Right ventricle myocardium inferior (tissue), 1 donor: ENCODE results near the gene NPAT. TPM values are rescaled to one million over a fixed set of nuclear protein-coding genes. Genes with fewer than 3 reads are reported as not detected.
"Not testable (repeated sequence)": the region's sequence is repeated elsewhere in the genome, so short reads cannot be mapped to it uniquely, and the experiment has no call there.

Experiments
- ATAC-seq: fragments of 200-7000 bp; cut with Tn5 transposase; one replicate; pipeline ENCODE4 v1.9.1; 2020; ENCODE audit warnings: mild to moderate bottlenecking, moderate library complexity
- DNase-seq: peaks from one replicate; pipeline ENCODE4 v3.0.0; 2021; ENCODE audit errors: missing footprints
- intact Hi-C: fragments of 100-400 bp; cut with DNase I; formaldehyde crosslinking; loops from one replicate; pipeline ENCODE4 v1.11.0; 2022
- total RNA-seq: library from RNA; stranded (reverse); fragmentation: NEBNext Ultra II Directional; extraction: Animal tissue kit (Norgen Biotek cat#: 25700); gene quantifications from one replicate; pipeline ENCODE4 v1.2.1, GENCODE V29; 2021
- donor health status: DM: no; HTN: yes; CAD: no; lungs with severe emphysema.

NPAT gene
- total RNA-seq, 1 donor from 2014 or later, result 7.4 TPM

DNA sequence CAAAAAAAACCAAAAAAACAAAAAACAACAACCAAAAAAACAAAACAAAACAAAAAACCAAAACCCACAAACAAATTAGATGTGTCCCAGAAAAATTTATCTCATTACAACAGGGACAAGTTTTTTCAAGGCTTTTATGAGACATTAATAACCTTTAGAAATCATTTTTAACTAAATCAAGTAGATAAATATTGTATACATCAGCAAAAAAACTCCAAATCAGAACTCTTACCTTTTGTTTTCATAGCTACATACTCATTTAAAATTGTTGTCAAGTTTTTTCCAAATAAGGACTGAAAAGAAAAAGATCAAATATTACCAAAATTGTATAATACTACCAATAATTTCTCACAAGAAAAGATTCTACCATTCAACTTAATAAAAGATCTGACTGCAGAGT, 28.7 kb downstream of the NPAT start:
- intact Hi-C loops, result no loop called here
- no peak for ATAC-seq
- DNase-seq, result no peak

- ATAC-seq, result no peak
- DNase-seq, result no peak
- intact Hi-C loops, result no loop called here
Measured at GRCh38 chr11:108177570-108177969, 44.9 kb downstream of the NPAT start.

- intact Hi-C loops, result no loop called here
- no peak for ATAC-seq
- DNase-seq, result no peak
Measured at GRCh38 chr11:108170184-108170583, 52.3 kb downstream of the NPAT start.

DNA sequence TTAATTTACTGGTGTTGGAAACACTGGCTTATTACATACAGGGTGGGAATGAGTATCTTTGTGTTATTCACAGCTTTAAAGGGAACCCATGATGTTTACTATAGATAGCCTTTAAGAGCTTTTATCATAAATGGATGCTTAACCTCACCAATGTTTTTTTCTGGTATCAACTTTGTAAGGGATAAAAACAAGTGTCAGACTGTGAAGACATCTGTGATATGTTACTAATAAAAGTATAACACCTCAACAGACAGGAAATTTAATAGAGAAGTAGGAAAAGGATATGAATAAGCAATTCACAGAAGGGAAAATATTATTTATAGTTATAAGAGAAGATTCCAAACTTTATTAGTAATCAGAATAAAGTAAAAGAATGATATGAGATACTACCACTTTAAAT, 54.8 kb downstream of the NPAT start:
- intact Hi-C loops, result no loop called here
- no peak for DNase-seq
- ATAC-seq, result no peak

DNA sequence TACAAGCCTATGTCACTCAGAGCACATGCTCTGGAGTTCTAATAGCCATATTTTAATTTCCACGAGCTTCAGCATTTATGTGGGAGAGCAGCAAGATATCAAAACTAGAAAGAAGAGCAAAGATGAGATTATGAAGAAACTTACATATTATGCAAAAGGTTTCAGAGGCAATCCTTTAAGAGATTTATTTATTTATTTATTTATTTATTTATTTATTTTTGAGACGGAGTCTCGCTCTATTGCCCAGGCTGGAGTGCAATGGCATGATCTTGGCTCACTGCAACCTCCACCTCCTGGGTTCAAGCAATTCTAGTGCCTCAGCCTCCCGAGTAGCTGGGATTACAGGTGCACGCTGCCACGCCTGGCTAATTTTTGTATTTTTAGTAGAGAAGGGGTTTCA, 59.6 kb downstream of the NPAT start:
- ATAC-seq, intact Hi-C loops, DNase-seq: not testable (repeated sequence)

- no peak for DNase-seq
- no peak for ATAC-seq
- intact Hi-C loops, result no loop called here
Measured at GRCh38 chr11:108160970-108161566, 61.4 kb downstream of the NPAT start.

DNA sequence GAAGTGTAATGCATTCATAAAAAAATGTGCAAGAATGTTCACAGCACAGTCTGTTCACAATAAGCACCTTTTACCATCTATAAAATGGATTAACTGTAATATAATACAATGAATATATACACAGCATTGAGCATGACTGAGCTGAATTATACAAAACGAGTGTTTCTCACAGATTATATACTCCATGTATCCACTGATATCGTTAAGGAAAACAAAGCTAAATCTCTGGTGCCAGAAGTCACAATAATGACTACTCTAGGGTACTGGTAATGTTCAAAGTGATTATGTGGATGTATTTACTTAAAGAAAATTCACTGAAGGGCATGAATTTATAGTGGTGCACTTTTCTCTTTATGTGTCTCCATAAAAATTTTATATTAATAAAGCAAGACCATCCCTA, 67.8 kb downstream of the NPAT start:
- no peak for DNase-seq
- no peak for ATAC-seq
- intact Hi-C loops, result no loop called here

DNA sequence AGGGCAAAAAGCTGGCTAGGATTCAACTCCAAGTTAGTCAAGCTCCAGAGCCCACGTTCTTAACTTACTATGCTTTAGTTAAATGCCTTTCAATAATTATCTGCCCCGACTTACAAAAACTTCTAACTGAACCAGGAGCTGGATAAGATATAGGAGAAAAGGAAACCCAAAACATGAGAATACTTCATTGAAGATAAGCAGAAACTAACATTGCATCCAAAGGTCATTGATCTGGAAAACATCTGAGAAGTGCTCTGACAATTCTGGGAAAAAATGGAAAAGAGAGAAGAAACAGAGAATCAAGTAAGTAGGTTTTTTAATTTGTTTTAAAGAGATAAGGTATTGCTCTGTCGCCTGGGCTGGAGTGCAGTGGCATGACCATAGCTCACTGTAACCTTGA, 73.9 kb downstream of the NPAT start:
- no peak for DNase-seq
- intact Hi-C loops, result no loop called here
- ATAC-seq, result no peak

DNA sequence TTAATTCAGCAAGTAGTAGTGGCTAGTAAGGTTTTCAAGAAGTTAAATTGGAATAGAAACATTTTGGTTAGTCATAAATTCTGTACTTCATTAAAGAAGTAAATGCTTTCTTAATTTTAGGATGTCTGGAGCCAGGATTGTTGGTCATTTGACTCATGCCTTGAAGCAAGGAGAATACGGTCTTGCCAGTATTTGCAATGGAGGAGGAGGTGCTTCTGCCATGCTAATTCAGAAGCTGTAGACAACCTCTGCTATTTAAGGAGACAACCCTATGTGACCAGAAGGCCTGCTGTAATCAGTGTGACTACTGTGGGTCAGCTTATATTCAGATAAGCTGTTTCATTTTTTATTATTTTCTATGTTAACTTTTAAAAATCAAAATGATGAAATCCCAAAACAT, 75.3 kb downstream of the NPAT start:
- intact Hi-C loops, result no loop called here
- ATAC-seq (no peak), DNase-seq (no peak)

- intact Hi-C loops, result no loop called here
- DNase-seq (no peak), ATAC-seq (no peak)
Measured at GRCh38 chr11:108144615-108145014, 77.8 kb downstream of the NPAT start.

DNA sequence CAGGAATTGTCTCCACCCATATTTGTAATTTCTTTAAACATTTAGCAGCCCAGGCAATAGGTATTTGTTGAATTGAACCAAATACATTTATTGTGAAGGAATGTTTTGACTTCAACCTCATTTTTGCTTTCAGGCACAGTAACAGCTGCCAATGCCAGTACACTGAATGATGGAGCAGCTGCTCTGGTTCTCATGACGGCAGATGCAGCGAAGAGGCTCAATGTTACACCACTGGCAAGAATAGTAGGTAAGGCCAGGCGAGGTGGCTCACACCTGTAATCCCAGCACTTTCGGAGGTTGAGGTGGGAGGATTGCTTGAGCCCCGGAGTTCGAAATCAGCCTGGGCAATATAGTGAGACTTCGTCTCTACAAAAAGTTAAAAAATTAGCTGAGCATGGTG, 80.1 kb downstream of the NPAT start:
- DNase-seq (no peak), ATAC-seq (no peak)
- intact Hi-C loops, result no loop called here

- no peak for ATAC-seq
- no peak for DNase-seq
- intact Hi-C loops, result no loop called here
Measured at GRCh38 chr11:108137212-108137611, 85.2 kb downstream of the NPAT start.

DNA sequence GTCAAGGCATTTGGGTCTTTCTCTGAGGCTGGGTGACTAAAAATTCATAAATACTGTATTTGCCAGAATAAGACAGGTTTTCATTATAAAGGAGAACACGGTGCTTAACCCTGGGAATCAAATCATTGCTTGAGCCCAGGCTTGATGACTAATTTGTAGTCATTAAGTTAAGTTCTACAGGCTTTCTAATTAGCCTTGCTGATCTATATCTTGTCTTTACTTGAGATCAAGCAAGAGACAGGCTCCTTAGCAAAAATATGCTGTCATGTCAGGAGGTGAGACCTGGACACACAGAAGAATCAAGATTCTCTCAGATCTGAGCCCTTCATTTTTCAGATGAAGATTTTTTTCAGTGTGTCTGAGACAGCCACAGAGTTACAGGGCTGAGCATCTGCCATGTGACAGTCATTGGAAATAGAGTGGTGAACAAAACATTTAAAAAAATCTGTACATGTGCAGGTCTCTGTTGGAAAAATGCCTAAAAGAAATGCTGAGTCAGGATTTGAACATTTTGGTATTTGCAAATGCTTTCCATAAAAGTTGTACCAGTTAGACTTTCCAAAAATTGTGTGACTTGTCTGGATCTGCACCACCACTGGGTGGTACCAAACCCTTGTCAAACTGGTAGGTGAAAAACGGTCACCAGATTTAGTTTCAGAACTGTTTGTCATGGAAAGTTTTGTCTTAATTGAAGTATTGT, 86.4 kb downstream of the NPAT start:
- DNase-seq (no peak), ATAC-seq (no peak)
- intact Hi-C loops, result no loop called here

DNA sequence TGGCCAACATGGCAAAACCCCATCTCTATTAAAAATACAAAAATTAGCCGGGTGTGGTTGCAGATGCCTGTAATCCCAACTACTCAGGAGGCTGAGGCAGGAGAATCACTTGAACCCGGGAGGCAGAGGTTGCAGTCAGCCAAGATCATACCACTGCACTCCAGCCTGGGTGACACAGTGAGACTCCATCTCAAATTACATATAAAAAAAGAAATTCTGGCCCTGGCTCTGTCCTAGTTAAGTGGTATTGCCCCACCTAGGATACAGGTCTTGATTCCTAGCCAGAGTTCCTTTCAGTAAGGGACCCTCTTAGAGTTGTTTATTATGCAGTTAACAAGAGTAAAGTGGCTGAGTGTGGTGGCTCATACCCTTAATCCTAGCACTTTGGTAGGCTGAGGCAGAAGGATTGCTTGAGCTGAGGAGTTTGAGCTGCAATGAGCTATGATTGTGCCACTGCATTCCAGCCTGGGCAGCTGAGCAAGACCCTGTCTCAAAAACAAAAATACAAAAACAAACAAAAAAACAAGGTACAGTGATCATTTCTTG, 89.4 kb downstream of the NPAT start:
- intact Hi-C loops, ATAC-seq: not testable (repeated sequence)

GRCh38 chr11:108131993-108132392, 90.4 kb downstream of the NPAT start:
- ATAC-seq, result no peak
- intact Hi-C loops, result no loop called here

More for the DNA sequence above, 89.4 kb downstream of the NPAT start:
- not testable (repeated sequence) for DNase-seq

DNA sequence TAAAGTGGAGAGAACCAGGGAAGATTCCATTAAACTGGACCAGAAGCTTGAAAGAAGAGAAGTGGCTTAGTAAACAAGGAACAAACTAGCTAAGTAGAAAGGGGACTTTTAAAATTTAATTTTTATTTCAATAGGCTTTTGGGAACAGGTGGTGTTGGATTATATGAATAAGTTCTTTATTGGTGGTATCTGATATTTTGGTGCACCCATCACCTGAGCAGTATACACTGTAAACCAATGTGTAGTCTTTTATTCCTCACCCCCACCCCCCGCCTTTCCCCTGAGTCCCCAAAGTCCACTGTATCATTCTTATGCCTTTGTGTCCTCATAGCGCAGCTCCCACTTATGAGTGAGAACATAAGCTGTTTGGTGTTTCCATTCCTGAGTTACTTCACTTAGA, 93.7 kb downstream of the NPAT start:
- DNase-seq (no peak), ATAC-seq (no peak)
- intact Hi-C loops, result no loop called here

More at GRCh38 chr11:108131993-108132392, 90.4 kb downstream of the NPAT start:
- DNase-seq, result no peak

DNA sequence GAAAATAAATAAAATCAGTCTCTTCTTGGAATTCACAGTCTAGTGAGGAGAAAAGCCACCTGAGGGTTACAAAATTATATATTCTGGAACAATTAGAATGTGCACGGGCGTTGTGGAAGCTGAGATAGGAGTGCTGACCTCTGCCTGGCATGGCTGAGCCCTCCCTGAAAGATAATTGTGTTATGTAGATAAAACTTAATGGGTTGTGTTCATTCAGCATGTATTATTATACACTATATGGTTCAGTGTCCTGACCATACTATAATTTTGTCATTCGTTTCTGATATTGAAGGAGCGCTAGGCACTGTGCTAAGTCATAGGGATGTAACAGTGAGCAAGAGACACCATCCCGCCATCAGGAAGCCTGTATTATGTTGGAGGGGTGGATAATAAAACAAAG, 97.3 kb downstream of the NPAT start:
- intact Hi-C loops, result no loop called here
- DNase-seq, result no peak
- no peak for ATAC-seq

GRCh38 chr11:108122166-108122628, 100.2 kb downstream of the NPAT start:
- no peak for ATAC-seq
- intact Hi-C loops, result loop anchor here (5.0 kb wide), 1 partner anchor 345 kb away; the partner anchor contains the start of gene C11orf65
- no peak for DNase-seq

- intact Hi-C loops, result loop anchor here (2.0 to 5.0 kb wide), 2 partner anchors 101 to 346 kb away; partner anchors contain the start of genes ATM, C11orf65 and NPAT
Measured at GRCh38 chr11:108121274-108122155, 100.9 kb downstream of the NPAT start, which contains the start of gene ACAT1. TSS of gene ACAT1 (plus strand) at chr11:108121567. CDS start at chr11:108121607, 40 bp downstream.

More at GRCh38 chr11:108121274-108122155, 100.9 kb downstream of the NPAT start, which contains the start of gene ACAT1:
- DNase-seq, result peak; percentile 100
- ATAC-seq, result peak; percentile 95
